ENCODE results near the gene PELO.

Gene PELO

GRCh38 chr5:52834320-52834719 is 46.6 kb downstream of the PELO start:
- DNase-seq: no peak

DNA sequence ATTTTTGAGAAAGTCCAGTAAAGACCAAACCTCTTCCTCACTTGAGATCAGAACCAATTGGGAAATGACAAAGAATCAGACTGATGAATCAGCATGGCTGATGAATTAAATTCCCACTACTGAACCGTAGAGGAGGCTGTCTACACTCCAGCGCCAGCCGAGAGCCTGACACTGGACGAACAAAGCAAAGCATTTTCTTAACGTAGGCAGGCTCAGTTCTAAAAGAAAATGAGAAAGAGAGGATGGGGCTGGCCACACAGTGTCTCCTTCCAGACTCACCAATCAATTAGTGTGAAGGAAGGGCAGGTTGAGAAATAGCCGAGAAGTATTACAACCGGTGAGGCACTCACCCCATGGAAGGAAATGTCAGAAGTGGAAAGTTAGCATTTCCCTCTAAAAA is 49.4 kb downstream of the PELO start:
- no peak for DNase-seq
